Activated CD4-positive, alpha-beta T cell treated with anti-CD3 and anti-CD28 coated beads, Interleukin-2, Interleukin-4, amounts not matched to agents 100 ng/mL and 50 ng/mL, durations not matched to agents 16 hours and 8 hours (primary cell): ENCODE results near the gene MTA3.

Source experiments
- DNase-seq: peaks from one replicate; pipeline ENCODE4 v3.0.0-alpha.2; 2020; ENCODE audit warnings: low spot score

MTA3 gene

DNA sequence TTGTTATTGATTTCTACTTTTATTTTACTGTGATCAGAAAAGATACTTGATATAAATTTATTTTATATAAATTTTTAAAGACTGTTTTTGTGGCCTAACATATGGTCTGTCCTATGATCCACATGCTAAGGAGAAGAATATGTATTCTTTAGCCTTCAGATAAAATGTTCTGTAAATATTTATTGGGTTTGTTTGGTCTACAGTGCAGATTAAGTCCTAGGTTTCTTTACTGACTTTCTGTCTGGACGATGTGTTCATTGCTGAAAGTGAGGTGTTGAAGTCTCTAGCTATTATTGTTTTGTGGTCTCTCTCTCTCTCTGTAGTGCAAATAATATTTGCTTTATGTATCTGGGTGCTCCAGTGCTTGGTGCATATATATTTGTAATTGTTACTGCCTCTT is 165.4 kb downstream of the MTA3 start:
- DNase-seq = no peak

GRCh38 chr2:42736598-42737322 is 168.3 kb downstream of the MTA3 start:
- DNase-seq = no peak

DNA sequence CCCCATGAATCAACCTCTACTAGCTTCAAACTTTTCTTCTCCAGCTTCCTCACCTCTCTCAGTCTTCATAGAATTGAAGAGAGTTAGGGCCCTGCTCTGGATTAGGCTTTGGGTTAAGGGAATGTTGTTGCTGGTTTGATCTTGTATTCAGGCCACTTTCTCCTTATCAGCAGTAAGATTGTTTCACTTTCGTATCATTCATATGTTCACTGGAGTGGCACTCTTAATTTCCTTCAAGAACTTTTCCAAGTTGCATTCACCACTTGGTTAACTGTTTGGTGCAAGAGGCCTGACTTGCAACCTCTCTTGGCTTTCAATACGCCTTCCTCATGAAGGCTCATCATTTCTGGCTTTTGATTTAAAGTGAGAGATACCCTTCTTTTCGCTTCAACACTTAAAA is 172.7 kb downstream of the MTA3 start:
- no peak for DNase-seq

- DNase-seq = no peak
Observed at GRCh38 chr2:42742740-42743658, 174.6 kb downstream of the MTA3 start.

DNA sequence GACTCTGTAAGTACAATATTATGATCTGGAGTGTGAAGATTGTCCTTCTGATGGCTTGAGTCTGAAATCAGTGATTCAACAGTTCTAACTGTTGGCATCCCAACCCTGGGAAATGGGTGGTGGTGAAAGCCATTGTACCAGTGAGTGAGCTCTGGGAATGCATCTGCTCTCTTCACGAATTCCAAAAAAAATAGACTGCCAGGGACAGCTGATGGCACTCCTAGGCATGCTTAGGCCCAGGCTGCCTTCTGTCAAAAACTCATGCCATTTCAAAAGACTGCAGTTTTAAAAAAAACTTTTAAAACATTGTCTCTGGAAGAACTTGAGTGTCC is 175.2 kb downstream of the MTA3 start:
- DNase-seq = no peak

DNA sequence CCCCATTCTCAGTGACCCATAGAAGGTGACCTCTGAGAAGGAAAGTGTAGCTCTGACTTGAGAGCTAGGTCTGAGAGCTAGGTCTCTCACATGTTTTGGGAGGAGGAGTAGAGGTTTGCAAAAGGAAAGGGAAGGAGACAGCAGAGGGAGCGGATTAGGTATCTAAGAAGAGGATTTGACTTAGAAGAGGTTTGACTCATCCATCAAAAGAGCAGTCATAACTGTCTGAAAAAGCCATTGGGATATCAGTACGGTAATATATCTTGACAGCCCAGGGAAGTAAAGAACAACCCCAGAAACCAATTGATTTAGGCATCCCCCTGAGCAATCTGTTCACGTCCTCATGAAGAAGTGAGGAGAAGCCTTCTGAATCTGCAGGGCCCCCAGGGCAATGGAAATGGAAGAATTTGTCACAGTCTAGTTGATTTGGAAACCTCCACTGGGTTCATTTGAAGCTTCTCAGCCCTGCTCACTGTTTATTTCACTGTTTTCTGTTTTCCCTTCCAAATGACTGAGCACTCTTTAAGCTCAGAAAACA is 176.2 kb downstream of the MTA3 start:
- no peak for DNase-seq

DNA sequence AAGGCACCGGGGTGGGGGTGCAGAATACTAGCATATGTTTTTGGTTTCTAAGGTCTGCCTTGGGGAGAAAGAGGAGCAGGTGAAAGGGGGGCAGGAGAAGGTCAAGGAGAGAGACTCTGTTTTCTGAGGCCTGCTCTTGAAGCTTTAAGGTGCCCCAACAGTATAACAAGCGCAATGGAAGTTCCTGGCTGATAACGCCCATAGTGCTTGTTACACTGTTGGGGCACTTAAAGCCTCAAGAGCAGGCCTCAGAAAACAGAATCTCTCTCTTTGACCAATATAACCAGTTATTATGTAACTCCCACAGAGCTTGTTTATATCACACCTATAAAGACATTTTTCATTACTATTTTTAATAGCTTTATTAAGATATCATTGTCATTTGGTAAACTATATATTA is 179.0 kb downstream of the MTA3 start:
- no peak for DNase-seq

DNA sequence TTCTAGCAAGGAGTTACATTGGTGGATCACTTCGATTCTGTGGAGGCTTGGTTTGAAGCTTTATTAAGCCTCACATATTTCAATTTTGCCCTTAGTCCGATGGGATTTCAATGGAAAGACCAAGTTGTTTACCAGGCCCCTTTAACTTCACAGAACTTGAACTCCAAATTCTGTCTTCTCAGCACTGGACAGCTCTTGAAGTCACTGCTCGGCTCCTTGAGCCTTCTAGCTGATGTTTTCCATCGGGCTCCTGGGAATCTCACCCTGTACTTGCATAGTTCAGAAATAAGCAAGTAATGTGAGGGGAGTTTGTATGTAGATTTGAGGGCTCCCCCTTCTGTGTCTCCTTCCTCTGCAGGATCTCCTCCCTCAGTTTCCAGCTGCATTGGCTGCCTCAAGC is 180.4 kb downstream of the MTA3 start:
- DNase-seq = no peak

- DNase-seq = no peak
Observed at GRCh38 chr2:42752314-42752713, 183.9 kb downstream of the MTA3 start.

DNA sequence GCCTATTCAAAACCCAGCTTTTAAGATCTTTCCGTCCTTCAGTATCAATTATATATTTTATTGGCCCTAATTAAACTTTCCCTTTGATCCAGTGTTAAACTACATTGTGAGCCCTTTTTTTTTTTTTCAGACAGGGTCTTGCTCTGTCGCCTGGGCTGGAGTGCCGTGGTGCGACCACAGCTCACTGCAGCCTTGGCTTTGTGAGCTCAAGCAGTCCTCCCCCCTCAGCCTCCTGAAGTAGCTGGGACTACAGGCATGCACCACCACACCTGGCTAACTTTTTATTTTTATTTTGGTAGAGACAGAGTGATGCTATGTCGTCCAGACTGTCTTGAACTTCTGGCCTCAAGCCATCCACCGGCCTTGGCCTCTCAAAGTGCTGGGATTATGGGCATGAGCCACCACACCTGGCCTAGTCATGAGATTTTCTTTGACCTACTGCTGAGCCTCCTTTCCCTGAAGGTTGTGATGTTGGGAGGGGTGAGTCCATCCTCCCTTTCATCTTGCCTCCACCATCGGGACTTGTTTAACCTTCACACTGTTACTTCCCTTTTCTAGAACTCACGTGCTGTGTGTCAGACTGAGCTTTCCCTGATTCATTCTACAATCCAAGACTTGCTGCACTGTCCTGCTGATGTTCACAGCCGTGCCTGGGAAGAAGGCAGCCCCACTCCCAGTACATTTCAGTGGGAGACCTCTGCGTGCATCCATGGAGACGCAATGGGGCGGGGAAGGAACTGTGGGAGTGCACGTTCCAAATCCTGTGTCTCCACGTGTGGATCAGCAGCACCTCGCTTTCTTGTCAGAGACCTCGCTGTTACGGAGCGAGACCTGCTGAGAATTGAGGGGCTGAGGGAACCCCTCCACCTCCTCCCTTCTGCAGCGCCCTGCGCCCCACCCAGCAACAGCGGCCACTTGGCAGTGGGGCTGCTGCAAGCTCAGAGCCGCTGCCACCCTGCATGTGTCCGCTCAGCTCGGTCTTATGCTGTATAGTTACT is 184.7 kb downstream of the MTA3 start:
- no peak for DNase-seq

DNA sequence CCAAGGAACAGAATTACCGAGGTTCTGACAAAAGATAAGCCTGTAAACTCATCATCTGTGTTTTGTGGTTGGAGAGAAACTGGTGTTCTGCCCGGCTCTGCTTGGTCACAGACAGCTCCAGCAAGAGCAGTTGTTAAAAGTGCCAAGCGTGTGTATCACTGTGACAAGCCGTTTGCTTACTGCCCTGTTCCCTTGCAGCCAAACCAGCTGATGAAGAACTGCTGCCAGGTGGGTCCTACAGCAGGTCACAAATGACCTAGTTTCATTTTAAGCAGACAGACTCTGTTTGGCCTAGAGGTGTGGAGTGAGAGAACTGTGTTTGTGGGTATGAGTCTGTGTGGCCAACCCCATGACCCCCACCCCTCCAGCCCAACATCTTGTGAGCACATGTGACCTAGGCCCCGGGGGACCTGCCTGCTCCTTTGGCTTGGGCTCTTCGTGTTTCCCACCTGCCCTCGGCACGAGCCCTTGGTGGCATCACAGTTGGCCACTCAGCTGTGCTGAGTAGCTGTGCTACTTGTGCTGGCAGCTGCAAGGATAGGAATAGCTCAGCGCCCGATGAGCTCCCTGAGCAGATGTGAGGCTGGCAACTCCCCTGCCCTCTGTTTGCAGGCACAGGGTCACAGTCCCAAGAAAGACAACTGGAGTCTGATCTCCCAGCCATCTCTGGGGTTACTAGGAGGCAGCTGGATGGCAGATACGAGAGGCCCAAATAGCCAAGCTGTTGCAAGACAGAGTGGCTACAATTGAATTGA is 185.8 kb downstream of the MTA3 start:
- DNase-seq = no peak

DNA sequence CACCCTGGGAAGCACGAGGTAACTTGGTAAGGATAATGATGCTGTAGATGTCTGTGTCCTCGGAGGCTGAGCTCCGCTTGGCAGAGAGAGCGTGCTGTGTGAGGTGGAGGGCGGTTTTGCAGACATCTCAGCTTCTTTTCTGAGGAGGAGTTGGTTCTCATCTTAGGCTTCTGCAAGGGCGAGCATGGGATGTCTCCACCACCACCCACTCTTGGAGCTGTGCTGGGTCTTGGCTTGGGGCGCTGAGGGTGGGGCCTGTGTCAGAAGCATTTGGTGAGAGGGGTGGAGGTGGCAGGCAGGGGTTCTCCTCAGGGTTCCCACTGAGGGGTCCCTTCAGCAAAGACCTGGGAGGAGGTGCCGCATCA is 186.3 kb downstream of the MTA3 start:
- DNase-seq = no peak

GRCh38 chr2:42755191-42755880 is 186.9 kb downstream of the MTA3 start:
- DNase-seq = no peak

GRCh38 chr2:42756150-42756775 is 187.8 kb downstream of the MTA3 start:
- DNase-seq = no peak

DNA sequence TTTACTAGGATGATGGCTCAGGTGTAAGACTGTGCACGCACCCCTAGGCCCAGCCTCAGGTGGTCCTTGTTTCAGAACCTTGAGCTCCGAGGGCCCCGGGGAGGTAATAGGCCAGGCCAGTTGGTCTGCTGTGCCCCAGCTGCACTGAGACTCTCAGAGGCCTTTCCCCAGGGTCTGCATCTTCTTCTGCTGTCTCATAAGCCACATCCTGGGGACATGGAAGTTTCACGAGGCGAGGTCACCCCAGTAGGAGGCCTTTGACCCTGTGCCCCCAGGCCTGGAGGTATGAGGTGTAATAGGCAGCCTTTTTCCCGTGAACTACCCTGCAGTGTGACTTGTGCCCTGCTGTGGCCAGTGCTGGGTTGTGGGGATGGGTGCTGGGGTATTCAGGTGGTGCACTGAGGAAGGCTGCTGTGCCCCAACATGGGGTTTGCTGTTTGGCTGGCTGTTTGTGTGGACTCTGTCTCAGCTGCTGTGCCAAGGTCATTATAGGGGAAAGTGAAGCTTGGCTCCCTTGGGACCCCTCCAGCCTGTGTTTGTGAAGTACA is 188.6 kb downstream of the MTA3 start:
- DNase-seq = no peak

- DNase-seq = no peak
Observed at GRCh38 chr2:42757981-42758740, 189.7 kb downstream of the MTA3 start.

DNA sequence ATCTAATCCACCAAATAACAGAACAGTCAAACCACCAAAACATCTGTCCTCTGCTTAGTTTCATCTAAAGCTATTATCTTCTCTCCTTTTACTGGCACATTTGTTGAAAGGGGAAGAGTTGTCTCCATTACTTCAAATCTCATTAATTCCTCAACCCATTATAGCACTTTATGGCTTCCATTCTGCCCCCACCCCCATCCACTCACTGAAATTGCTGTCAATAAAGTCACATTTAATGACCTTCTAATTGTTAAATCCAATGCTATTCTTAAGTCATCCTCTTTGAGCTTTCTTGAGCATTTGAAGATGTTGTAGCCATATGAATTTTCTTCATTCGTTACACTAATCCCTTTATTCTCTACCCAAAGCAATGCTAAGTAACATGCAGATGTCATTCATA is 190.3 kb downstream of the MTA3 start:
- no peak for DNase-seq

GRCh38 chr2:42761554-42761953 is 193.1 kb downstream of the MTA3 start:
- DNase-seq = no peak

DNA sequence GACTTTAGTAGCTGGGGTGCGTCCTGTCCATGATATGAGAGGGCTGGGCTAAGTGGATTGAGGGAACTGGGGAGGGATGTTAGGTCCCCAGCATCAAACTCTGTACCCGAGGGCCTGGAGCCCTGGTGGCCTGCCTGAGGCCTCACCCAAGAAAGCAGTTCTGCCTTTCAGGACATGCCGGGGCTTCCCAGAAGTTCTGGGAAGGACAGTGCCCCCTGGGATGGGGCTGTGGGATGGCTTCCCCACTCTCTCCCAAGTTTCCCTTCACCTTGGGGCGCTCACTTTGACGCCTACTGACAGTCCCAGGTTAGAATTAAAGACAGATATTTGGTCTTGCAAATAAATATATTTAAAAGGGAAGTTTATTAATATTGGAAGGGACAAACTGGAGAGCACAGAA is 193.7 kb downstream of the MTA3 start:
- DNase-seq = no peak
